ENCODE measurements around the gene MYMK. TPM values are rescaled to one million over a fixed set of nuclear protein-coding genes. Genes with fewer than 3 reads are reported as not detected.

The MYMK gene
- total and polyA plus RNA-seq, 2 of the 13 experiments (the other 11 are each of a cell fraction or from before 2014, with no cell fraction given): not detected

DNA sequence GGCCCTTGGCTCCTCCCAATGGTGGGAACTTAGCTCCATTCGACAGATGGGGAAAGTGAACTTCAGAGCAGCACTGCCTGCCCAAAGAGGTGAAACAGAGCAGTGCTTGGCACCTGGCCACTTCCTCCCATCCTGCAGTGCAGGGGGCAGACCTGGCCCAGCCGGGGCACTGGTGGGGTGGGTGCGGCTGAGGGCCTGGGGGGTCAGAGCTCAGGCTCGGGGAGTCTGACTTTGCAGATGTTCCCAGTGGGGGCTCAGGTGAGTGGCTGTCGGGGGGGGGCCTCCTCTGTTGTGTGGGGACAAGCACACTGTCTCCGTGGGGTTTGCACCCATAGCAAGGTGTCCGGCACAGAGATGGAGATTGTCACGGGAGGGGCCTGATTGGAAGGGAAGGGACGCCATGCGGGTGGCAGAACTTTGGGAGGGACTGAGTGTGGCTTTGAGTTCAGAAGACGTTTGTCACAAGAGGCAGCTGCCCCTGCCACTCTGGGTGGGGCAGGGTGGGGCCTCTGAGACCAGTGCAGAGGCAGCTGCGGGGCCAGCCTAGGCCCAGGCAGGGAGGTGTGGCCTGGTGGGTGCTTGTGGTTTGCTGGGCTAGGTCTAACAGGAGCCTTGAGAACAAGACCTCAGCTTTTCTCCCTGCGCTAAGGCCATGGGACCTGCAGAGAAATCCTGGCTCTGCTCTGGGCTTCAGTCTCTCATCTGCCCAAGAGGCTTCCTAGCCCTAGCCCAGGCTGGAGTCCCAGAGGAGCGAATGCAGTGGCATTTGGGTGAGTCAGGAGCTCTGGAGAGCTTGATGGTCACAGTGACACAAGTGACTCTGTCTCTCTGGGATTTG, 2.5 kb downstream of the MYMK start:
- in situ Hi-C loops (cut with HindIII; ENCODE audit: extremely low pct_ligation_motif_present, low pct_unique_long_range_greater_than_20kb): no loop called here
- Histone ChIP-seq H3K4me3 (replicated peaks in 1 of 3; ENCODE audit: insufficient read depth in 1 of 3, low read depth in 2 of 3, low read length in 3 of 3) (0 out of 6 replicates have a peak overlapping the region, but pooled peaks of 1 of the 3 experiments have one; percentile 24), H3K36me3 (replicated peaks in 1 of 2; ENCODE audit: control insufficient read depth in 1 of 2, insufficient read depth in 2 of 2, low read length in 2 of 2) (no peaks in the 10 kb centered on the region), H3K27me3 (ENCODE audit: control insufficient read depth in 1 of 2, insufficient read depth in 2 of 2, low read length in 2 of 2) (peaks cover 20 to 90% of the 10 kb centered on the region in 2 experiments; a peak in 4 of 5 replicates), H3K9ac (ENCODE audit: insufficient read depth, low read depth, low read length) (no peak overlapping the region), H3K27ac (ENCODE audit: extremely low read length, insufficient read depth, low read length) (no peak overlapping the region), H2AFZ (ENCODE audit: low read length) (no peak overlapping the region), H3K79me2 (ENCODE audit: insufficient read depth, low read length) (no peaks in the 10 kb centered on the region), H3K4me2 (ENCODE audit: low read depth, low read length) (no peak overlapping the region), H3K4me1 (ENCODE audit: insufficient read depth, low read length) (peaks cover 37% of the 10 kb centered on the region), H3K9me3 (ENCODE audit: low read length) (no peaks in the 10 kb centered on the region), H4K20me1 (ENCODE audit: insufficient read depth, low read length) (no peaks in the 10 kb centered on the region)
- no TSS peak for BruUV-seq (replicated peaks)
- intact Hi-C loops (cut with micrococcal nuclease; ENCODE audit: unreplicated experiment): no loop called here
- CTCF ChIA-PET (ENCODE audit: low intra/inter-chr PET ratio, low total read pairs): no interaction called here
- WGBS (ENCODE audit: low lambda C conversion rate): 49% methylated on average over 7 of the region's 14 CpGs
- TF ChIP-seq MATR3 (CRISPR knock-in tag; IDR thresholded peaks at IDR 0.05): no peak
- TF ChIP-seq ZNF563 (CRISPR knock-in tag; IDR thresholded peaks at IDR 0.05): 0 out of 2 replicates have a peak, but pooled peaks have one; percentile 32
- TF ChIP-seq, protein P1, sequence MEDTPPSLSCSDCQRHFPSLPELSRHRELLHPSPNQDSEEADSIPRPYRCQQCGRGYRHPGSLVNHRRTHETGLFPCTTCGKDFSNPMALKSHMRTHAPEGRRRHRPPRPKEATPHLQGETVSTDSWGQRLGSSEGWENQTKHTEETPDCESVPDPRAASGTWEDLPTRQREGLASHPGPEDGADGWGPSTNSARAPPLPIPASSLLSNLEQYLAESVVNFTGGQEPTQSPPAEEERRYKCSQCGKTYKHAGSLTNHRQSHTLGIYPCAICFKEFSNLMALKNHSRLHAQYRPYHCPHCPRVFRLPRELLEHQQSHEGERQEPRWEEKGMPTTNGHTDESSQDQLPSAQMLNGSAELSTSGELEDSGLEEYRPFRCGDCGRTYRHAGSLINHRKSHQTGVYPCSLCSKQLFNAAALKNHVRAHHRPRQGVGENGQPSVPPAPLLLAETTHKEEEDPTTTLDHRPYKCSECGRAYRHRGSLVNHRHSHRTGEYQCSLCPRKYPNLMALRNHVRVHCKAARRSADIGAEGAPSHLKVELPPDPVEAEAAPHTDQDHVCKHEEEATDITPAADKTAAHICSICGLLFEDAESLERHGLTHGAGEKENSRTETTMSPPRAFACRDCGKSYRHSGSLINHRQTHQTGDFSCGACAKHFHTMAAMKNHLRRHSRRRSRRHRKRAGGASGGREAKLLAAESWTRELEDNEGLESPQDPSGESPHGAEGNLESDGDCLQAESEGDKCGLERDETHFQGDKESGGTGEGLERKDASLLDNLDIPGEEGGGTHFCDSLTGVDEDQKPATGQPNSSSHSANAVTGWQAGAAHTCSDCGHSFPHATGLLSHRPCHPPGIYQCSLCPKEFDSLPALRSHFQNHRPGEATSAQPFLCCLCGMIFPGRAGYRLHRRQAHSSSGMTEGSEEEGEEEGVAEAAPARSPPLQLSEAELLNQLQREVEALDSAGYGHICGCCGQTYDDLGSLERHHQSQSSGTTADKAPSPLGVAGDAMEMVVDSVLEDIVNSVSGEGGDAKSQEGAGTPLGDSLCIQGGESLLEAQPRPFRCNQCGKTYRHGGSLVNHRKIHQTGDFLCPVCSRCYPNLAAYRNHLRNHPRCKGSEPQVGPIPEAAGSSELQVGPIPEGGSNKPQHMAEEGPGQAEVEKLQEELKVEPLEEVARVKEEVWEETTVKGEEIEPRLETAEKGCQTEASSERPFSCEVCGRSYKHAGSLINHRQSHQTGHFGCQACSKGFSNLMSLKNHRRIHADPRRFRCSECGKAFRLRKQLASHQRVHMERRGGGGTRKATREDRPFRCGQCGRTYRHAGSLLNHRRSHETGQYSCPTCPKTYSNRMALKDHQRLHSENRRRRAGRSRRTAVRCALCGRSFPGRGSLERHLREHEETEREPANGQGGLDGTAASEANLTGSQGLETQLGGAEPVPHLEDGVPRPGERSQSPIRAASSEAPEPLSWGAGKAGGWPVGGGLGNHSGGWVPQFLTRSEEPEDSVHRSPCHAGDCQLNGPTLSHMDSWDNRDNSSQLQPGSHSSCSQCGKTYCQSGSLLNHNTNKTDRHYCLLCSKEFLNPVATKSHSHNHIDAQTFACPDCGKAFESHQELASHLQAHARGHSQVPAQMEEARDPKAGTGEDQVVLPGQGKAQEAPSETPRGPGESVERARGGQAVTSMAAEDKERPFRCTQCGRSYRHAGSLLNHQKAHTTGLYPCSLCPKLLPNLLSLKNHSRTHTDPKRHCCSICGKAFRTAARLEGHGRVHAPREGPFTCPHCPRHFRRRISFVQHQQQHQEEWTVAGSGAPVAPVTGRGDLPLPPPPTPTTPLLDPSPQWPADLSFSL (CRISPR knock-in tag; IDR thresholded peaks at IDR 0.05): 0 out of 2 replicates have a peak, but pooled peaks have one; percentile 23
- POLR2A ChIA-PET: interaction anchor here (1.1 to 1.4 kb wide), 4 partner anchors 7 to 44 kb away, joined by 3 to 6 read pairs (median 4); partner anchors contain the start of gene SLC2A6
- FAIRE-seq: no peak
- no peak; the same call in 1 of the 3 replicates for ATAC-seq
- no peak for DNase-seq (ENCODE audit: low spot score)
